ENCODE data around the gene WDR5B.

- TF ChIP-seq, protein P1, sequence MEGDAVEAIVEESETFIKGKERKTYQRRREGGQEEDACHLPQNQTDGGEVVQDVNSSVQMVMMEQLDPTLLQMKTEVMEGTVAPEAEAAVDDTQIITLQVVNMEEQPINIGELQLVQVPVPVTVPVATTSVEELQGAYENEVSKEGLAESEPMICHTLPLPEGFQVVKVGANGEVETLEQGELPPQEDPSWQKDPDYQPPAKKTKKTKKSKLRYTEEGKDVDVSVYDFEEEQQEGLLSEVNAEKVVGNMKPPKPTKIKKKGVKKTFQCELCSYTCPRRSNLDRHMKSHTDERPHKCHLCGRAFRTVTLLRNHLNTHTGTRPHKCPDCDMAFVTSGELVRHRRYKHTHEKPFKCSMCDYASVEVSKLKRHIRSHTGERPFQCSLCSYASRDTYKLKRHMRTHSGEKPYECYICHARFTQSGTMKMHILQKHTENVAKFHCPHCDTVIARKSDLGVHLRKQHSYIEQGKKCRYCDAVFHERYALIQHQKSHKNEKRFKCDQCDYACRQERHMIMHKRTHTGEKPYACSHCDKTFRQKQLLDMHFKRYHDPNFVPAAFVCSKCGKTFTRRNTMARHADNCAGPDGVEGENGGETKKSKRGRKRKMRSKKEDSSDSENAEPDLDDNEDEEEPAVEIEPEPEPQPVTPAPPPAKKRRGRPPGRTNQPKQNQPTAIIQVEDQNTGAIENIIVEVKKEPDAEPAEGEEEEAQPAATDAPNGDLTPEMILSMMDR (IDR thresholded peaks at IDR 0.05), result no peak
- no peak for TF ChIP-seq POLR2A (IDR thresholded peaks at IDR 0.05)
These were observed 25.2 kb downstream of the WDR5B start for GRCh38 chr3:122390665-122391064.

All from lower leg skin (tissue), 3 donors.